ENCODE measurements around the gene RAD51. TPM values are rescaled to one million over a fixed set of nuclear protein-coding genes. Genes with fewer than 3 reads are reported as not detected.

Gene RAD51
- total RNA-seq, 1 donor = 1.2 TPM

- H3K4me3 ChIP-seq (ENCODE audit: low read length) = peak within 1 kb of the TSS; percentile 56
- peaks cover 47% of the 10 kb centered on the region for H3K4me1 ChIP-seq (ENCODE audit: insufficient read depth, low read length)
- H3K27me3 ChIP-seq (ENCODE audit: insufficient read depth, low read length) = no peaks in the 10 kb centered on the region
- no peaks in the 10 kb centered on the region for H3K9me3 ChIP-seq (ENCODE audit: low read depth, low read length)
Observed at GRCh38 chr15:40763801-40764628, 69.0 kb downstream of the RAD51 start, which contains the start of gene GCHFR. Gene GCHFR, plus strand, starts transcription at chr15:40764068. Its CDS starts 113 bp downstream, at chr15:40764181.

GRCh38 chr15:40764629-40765103 is 69.7 kb downstream of the RAD51 start:
- no peaks in the 10 kb centered on the region for H3K9me3 ChIP-seq (ENCODE audit: low read depth, low read length)
- peak overlapping the region; percentile 56 for H3K4me3 ChIP-seq (ENCODE audit: low read length)
- H3K4me1 ChIP-seq (ENCODE audit: insufficient read depth, low read length) = peaks cover 53% of the 10 kb centered on the region
- H3K27me3 ChIP-seq (ENCODE audit: insufficient read depth, low read length) = no peaks in the 10 kb centered on the region

- Histone ChIP-seq H3K27me3 (ENCODE audit: insufficient read depth, low read length) (no peaks in the 10 kb centered on the region), H3K4me3 (ENCODE audit: low read length) (no peak overlapping the region), H3K4me1 (ENCODE audit: insufficient read depth, low read length) (peaks cover 61% of the 10 kb centered on the region), H3K9me3 (ENCODE audit: low read depth, low read length) (no peaks in the 10 kb centered on the region)
Observed at GRCh38 chr15:40766194-40766815, 71.3 kb downstream of the RAD51 start.

- no peaks in the 10 kb centered on the region for H3K9me3 ChIP-seq (ENCODE audit: low read depth, low read length)
Observed at GRCh38 chr15:40766906-40767837, 72.2 kb downstream of the RAD51 start.

GRCh38 chr15:40767838-40768500 is 73.0 kb downstream of the RAD51 start:
- Histone ChIP-seq H3K9me3 (ENCODE audit: low read depth, low read length) (no peaks in the 10 kb centered on the region), H3K4me3 (ENCODE audit: low read length) (no peak overlapping the region), H3K27me3 (ENCODE audit: insufficient read depth, low read length) (no peaks in the 10 kb centered on the region), H3K4me1 (ENCODE audit: insufficient read depth, low read length) (peaks cover 55% of the 10 kb centered on the region)

More at GRCh38 chr15:40766906-40767837, 72.2 kb downstream of the RAD51 start:
- Histone ChIP-seq H3K4me1 (ENCODE audit: insufficient read depth, low read length) (peaks cover 61% of the 10 kb centered on the region), H3K27me3 (ENCODE audit: insufficient read depth, low read length) (no peaks in the 10 kb centered on the region), H3K4me3 (ENCODE audit: low read length) (no peak overlapping the region)

- no peaks in the 10 kb centered on the region for H3K9me3 ChIP-seq (ENCODE audit: low read depth, low read length)
- no peak overlapping the region for H3K4me3 ChIP-seq (ENCODE audit: low read length)
- peaks cover 49% of the 10 kb centered on the region for H3K4me1 ChIP-seq (ENCODE audit: insufficient read depth, low read length)
- no peaks in the 10 kb centered on the region for H3K27me3 ChIP-seq (ENCODE audit: insufficient read depth, low read length)
Observed at GRCh38 chr15:40768521-40769273, 73.7 kb downstream of the RAD51 start.

- H3K9me3 ChIP-seq (ENCODE audit: low read depth, low read length) = no peaks in the 10 kb centered on the region
- no peak within 1 kb of the TSS for H3K4me3 ChIP-seq (ENCODE audit: low read length)
Observed at GRCh38 chr15:40769274-40770146, 74.5 kb downstream of the RAD51 start, which contains the start of gene C15orf62. Gene C15orf62, plus strand, starts transcription at chr15:40769980. Its CDS starts 516 bp downstream, at chr15:40770496.

GRCh38 chr15:40770147-40770721 is 75.3 kb downstream of the RAD51 start:
- Histone ChIP-seq H3K4me1 (ENCODE audit: insufficient read depth, low read length) (peaks cover 33% of the 10 kb centered on the region), H3K27me3 (ENCODE audit: insufficient read depth, low read length) (no peaks in the 10 kb centered on the region), H3K9me3 (ENCODE audit: low read depth, low read length) (no peaks in the 10 kb centered on the region), H3K4me3 (ENCODE audit: low read length) (no peak overlapping the region)

More at GRCh38 chr15:40769274-40770146, 74.5 kb downstream of the RAD51 start, which contains the start of gene C15orf62:
- H3K4me1 ChIP-seq (ENCODE audit: insufficient read depth, low read length) = peaks cover 41% of the 10 kb centered on the region
- H3K27me3 ChIP-seq (ENCODE audit: insufficient read depth, low read length) = no peaks in the 10 kb centered on the region

GRCh38 chr15:40771242-40771641 is 76.3 kb downstream of the RAD51 start:
- no peaks in the 10 kb centered on the region for H3K9me3 ChIP-seq (ENCODE audit: low read depth, low read length)
- H3K4me1 ChIP-seq (ENCODE audit: insufficient read depth, low read length) = peaks cover 26% of the 10 kb centered on the region
- H3K27me3 ChIP-seq (ENCODE audit: insufficient read depth, low read length) = no peaks in the 10 kb centered on the region
- no peak overlapping the region for H3K4me3 ChIP-seq (ENCODE audit: low read length)

GRCh38 chr15:40772014-40772413 is 77.0 kb downstream of the RAD51 start:
- Histone ChIP-seq H3K27me3 (ENCODE audit: insufficient read depth, low read length) (no peaks in the 10 kb centered on the region), H3K4me3 (ENCODE audit: low read length) (no peak overlapping the region), H3K9me3 (ENCODE audit: low read depth, low read length) (no peaks in the 10 kb centered on the region), H3K4me1 (ENCODE audit: insufficient read depth, low read length) (peaks cover 26% of the 10 kb centered on the region)

GRCh38 chr15:40773496-40773895 is 78.5 kb downstream of the RAD51 start:
- peaks cover 19% of the 10 kb centered on the region for H3K4me1 ChIP-seq (ENCODE audit: insufficient read depth, low read length)
- no peak overlapping the region for H3K4me3 ChIP-seq (ENCODE audit: low read length)
- H3K9me3 ChIP-seq (ENCODE audit: low read depth, low read length) = no peaks in the 10 kb centered on the region
- no peaks in the 10 kb centered on the region for H3K27me3 ChIP-seq (ENCODE audit: insufficient read depth, low read length)

GRCh38 chr15:40773902-40774301 is 78.9 kb downstream of the RAD51 start:
- H3K9me3 ChIP-seq (ENCODE audit: low read depth, low read length) = no peaks in the 10 kb centered on the region
- peaks cover 15% of the 10 kb centered on the region for H3K4me1 ChIP-seq (ENCODE audit: insufficient read depth, low read length)
- no peaks in the 10 kb centered on the region for H3K27me3 ChIP-seq (ENCODE audit: insufficient read depth, low read length)
- no peak overlapping the region for H3K4me3 ChIP-seq (ENCODE audit: low read length)
